ENCODE results near the gene GGCX.
"Not testable (repeated sequence)": the region's sequence is repeated elsewhere in the genome, so short reads cannot be mapped to it uniquely, and the experiment has no call there.

GGCX gene

GRCh38 chr2:85604133-85604444, 42.8 kb upstream of the GGCX start:
- Histone ChIP-seq H3K36me3 (ENCODE audit: control insufficient read depth in 4 of 4, insufficient read depth in 4 of 4, low read length in 3 of 4) (peaks cover 14 to 47% (median 39%) of the 10 kb centered on the region in 4 experiments), H3K4me3 (ENCODE audit: control insufficient read depth in 1 of 7, extremely low read depth in 1 of 7, insufficient read depth in 4 of 7, low read depth in 2 of 7, low read length in 6 of 7) (peak overlapping the region in 2 of 7 experiments; percentile 26 to 36), H3K4me1 (ENCODE audit: control extremely low read depth in 1 of 4, control insufficient read depth in 4 of 4, insufficient read depth in 4 of 4, low read length in 3 of 4) (peaks cover 5 to 29% (median 26%) of the 10 kb centered on the region in 4 experiments)
- DNase-seq; POLR2A ChIA-PET; H3K27ac ChIP-seq (ENCODE audit: insufficient read depth in 1 of 2, low read depth in 1 of 2, low read length in 2 of 2, poor library complexity in 1 of 2, severe bottlenecking in 2 of 2); H3K27me3 ChIP-seq (replicated peaks in 2 of 5; ENCODE audit: control insufficient read depth in 4 of 5, insufficient read depth in 5 of 5, low read length in 4 of 5); H3K9me3 ChIP-seq (ENCODE audit: control extremely low read depth in 1 of 5, control insufficient read depth in 4 of 5, insufficient read depth in 2 of 5, low read depth in 1 of 5, low read length in 4 of 5): not testable (repeated sequence)
- CTCF ChIA-PET, result interaction anchor here (0.6 to 2.6 kb wide), 7 partner anchors 16 to 55 kb away, joined by 3 to 10 read pairs (median 4); partner anchors contain the start of genes GGCX and VAMP8
- WGBS (ENCODE audit: insufficient coverage), result 97% methylated on average over 3 of the region's 3 CpGs

- POLR2A ChIA-PET, result interaction anchor here (0.7 to 2.5 kb wide), 4 partner anchors 9 to 64 kb away, joined by 3 to 7 read pairs (median 3); partner anchors contain the start of genes C2orf68, MAT2A and VAMP8
- Histone ChIP-seq H3K4me1 (ENCODE audit: control extremely low read depth in 1 of 4, control insufficient read depth in 4 of 4, insufficient read depth in 4 of 4, low read length in 3 of 4) (peaks cover 5 to 30% (median 26%) of the 10 kb centered on the region in 4 experiments), H3K9me3 (ENCODE audit: control extremely low read depth in 1 of 5, control insufficient read depth in 4 of 5, insufficient read depth in 2 of 5, low read depth in 1 of 5, low read length in 4 of 5) (no peaks in the 10 kb centered on the region), H3K36me3 (ENCODE audit: control insufficient read depth in 4 of 4, insufficient read depth in 4 of 4, low read length in 3 of 4) (peaks cover 7 to 46% (median 31%) of the 10 kb centered on the region in 4 experiments), H3K27me3 (replicated peaks in 2 of 5; ENCODE audit: control insufficient read depth in 4 of 5, insufficient read depth in 5 of 5, low read length in 4 of 5) (no peaks in the 10 kb centered on the region), H3K27ac (ENCODE audit: insufficient read depth in 1 of 2, low read depth in 1 of 2, low read length in 2 of 2, poor library complexity in 1 of 2, severe bottlenecking in 2 of 2) (peak within 1 kb of the TSS in 1 of 2 experiments; percentile 40), H3K4me3 (ENCODE audit: control insufficient read depth in 1 of 7, extremely low read depth in 1 of 7, insufficient read depth in 4 of 7, low read depth in 2 of 7, low read length in 6 of 7) (peak within 1 kb of the TSS; percentile 56 to 96 (median 87))
- 0% methylated on average over 58 of the region's 73 CpGs for WGBS (ENCODE audit: insufficient coverage)
- peak; percentile 85 to 93 (median 91) for DNase-seq
- CTCF ChIA-PET, result interaction anchor here (0.9 to 2.6 kb wide), 7 partner anchors 8 to 183 kb away, joined by 3 to 10 read pairs (median 4); partner anchors contain the start of genes C2orf68, GGCX and VAMP8
Observed at GRCh38 chr2:85602476-85603234, 41.4 kb upstream of the GGCX start, which contains the start of gene TMEM150A. TSS of gene TMEM150A (minus strand) at chr2:85602698. CDS start at chr2:85601948, 750 bp downstream.

GRCh38 chr2:85601771-85602475, 40.6 kb upstream of the GGCX start:
- 4% methylated on average over 33 of the region's 36 CpGs for WGBS (ENCODE audit: insufficient coverage)
- ChIA-PET CTCF (interaction anchor here (1.0 to 2.6 kb wide), 9 partner anchors 9 to 188 kb away, joined by 3 to 15 read pairs (median 4); partner anchors contain the start of genes C2orf68, GGCX and VAMP8), POLR2A (interaction anchor here (1.4 to 2.5 kb wide), 3 partner anchors 10 to 63 kb away, joined by 3 to 7 read pairs (median 3); partner anchors contain the start of genes C2orf68, MAT2A and VAMP8)
- Histone ChIP-seq H3K27me3 (replicated peaks in 2 of 5; ENCODE audit: control insufficient read depth in 4 of 5, insufficient read depth in 5 of 5, low read length in 4 of 5) (no peaks in the 10 kb centered on the region), H3K27ac (ENCODE audit: insufficient read depth in 1 of 2, low read depth in 1 of 2, low read length in 2 of 2, poor library complexity in 1 of 2, severe bottlenecking in 2 of 2) (peak overlapping the region in 1 of 2 experiments; percentile 40), H3K4me3 (ENCODE audit: control insufficient read depth in 1 of 7, extremely low read depth in 1 of 7, insufficient read depth in 4 of 7, low read depth in 2 of 7, low read length in 6 of 7) (peak overlapping the region; percentile 56 to 96 (median 87)), H3K9me3 (ENCODE audit: control extremely low read depth in 1 of 5, control insufficient read depth in 4 of 5, insufficient read depth in 2 of 5, low read depth in 1 of 5, low read length in 4 of 5) (no peaks in the 10 kb centered on the region), H3K4me1 (ENCODE audit: control extremely low read depth in 1 of 4, control insufficient read depth in 4 of 4, insufficient read depth in 4 of 4, low read length in 3 of 4) (peaks cover 4 to 31% (median 24%) of the 10 kb centered on the region in 4 experiments), H3K36me3 (ENCODE audit: control insufficient read depth in 4 of 4, insufficient read depth in 4 of 4, low read length in 3 of 4) (peaks cover 7 to 46% (median 31%) of the 10 kb centered on the region in 4 experiments)
- peak in 1 of 3 donors; percentile 37 for DNase-seq

- Histone ChIP-seq H3K4me3 (ENCODE audit: control insufficient read depth in 1 of 7, extremely low read depth in 1 of 7, insufficient read depth in 4 of 7, low read depth in 2 of 7, low read length in 6 of 7) (peak overlapping the region in 5 of 7 experiments; percentile 8 to 94 (median 85)), H3K9me3 (ENCODE audit: control extremely low read depth in 1 of 5, control insufficient read depth in 4 of 5, insufficient read depth in 2 of 5, low read depth in 1 of 5, low read length in 4 of 5) (no peaks in the 10 kb centered on the region), H3K36me3 (ENCODE audit: control insufficient read depth in 4 of 4, insufficient read depth in 4 of 4, low read length in 3 of 4) (peaks cover 8 to 45% (median 32%) of the 10 kb centered on the region in 4 experiments), H3K27ac (ENCODE audit: insufficient read depth in 1 of 2, low read depth in 1 of 2, low read length in 2 of 2, poor library complexity in 1 of 2, severe bottlenecking in 2 of 2) (no peak overlapping the region), H3K4me1 (ENCODE audit: control extremely low read depth in 1 of 4, control insufficient read depth in 4 of 4, insufficient read depth in 4 of 4, low read length in 3 of 4) (peaks cover 7 to 38% (median 32%) of the 10 kb centered on the region in 4 experiments), H3K27me3 (replicated peaks in 2 of 5; ENCODE audit: control insufficient read depth in 4 of 5, insufficient read depth in 5 of 5, low read length in 4 of 5) (no peaks in the 10 kb centered on the region)
- DNase-seq, result no peak
- 88% methylated on average over 2 of the region's 6 CpGs for WGBS (ENCODE audit: insufficient coverage)
- CTCF ChIA-PET, result interaction anchor here (0.9 to 2.4 kb wide), 10 partner anchors 9 to 187 kb away, joined by 3 to 15 read pairs (median 4); partner anchors contain the start of genes C2orf68 and GGCX
- POLR2A ChIA-PET, result interaction anchor here (1.5 to 2.5 kb wide), 2 partner anchors 10 to 24 kb away, joined by 3 to 7 read pairs; partner anchors contain the start of genes C2orf68 and VAMP8
Observed at GRCh38 chr2:85600951-85601770, 39.9 kb upstream of the GGCX start.

GRCh38 chr2:85600235-85600575, 38.9 kb upstream of the GGCX start:
- Histone ChIP-seq H3K27ac (ENCODE audit: insufficient read depth in 1 of 2, low read depth in 1 of 2, low read length in 2 of 2, poor library complexity in 1 of 2, severe bottlenecking in 2 of 2) (no peak overlapping the region), H3K4me3 (ENCODE audit: control insufficient read depth in 1 of 7, extremely low read depth in 1 of 7, insufficient read depth in 4 of 7, low read depth in 2 of 7, low read length in 6 of 7) (no peak overlapping the region), H3K27me3 (replicated peaks in 2 of 5; ENCODE audit: control insufficient read depth in 4 of 5, insufficient read depth in 5 of 5, low read length in 4 of 5) (no peaks in the 10 kb centered on the region), H3K9me3 (ENCODE audit: control extremely low read depth in 1 of 5, control insufficient read depth in 4 of 5, insufficient read depth in 2 of 5, low read depth in 1 of 5, low read length in 4 of 5) (no peaks in the 10 kb centered on the region), H3K36me3 (ENCODE audit: control insufficient read depth in 4 of 4, insufficient read depth in 4 of 4, low read length in 3 of 4) (peaks cover 8 to 37% (median 26%) of the 10 kb centered on the region in 4 experiments), H3K4me1 (ENCODE audit: control extremely low read depth in 1 of 4, control insufficient read depth in 4 of 4, insufficient read depth in 4 of 4, low read length in 3 of 4) (peaks cover 7 to 40% (median 34%) of the 10 kb centered on the region in 4 experiments)
- DNase-seq, result no peak
- CTCF ChIA-PET, result interaction anchor here (0.6 to 2.4 kb wide), 6 partner anchors 10 to 108 kb away, joined by 3 to 15 read pairs (median 4); no protein-coding TSS in a partner anchor
- 100% methylated on average over 1 of the region's 3 CpGs for WGBS (ENCODE audit: insufficient coverage)
- POLR2A ChIA-PET, result no interaction called here

GRCh38 chr2:85599468-85600234, 38.4 kb upstream of the GGCX start:
- H3K4me1 ChIP-seq (ENCODE audit: control extremely low read depth in 1 of 4, control insufficient read depth in 4 of 4, insufficient read depth in 4 of 4, low read length in 3 of 4), result peaks cover 8 to 44% (median 37%) of the 10 kb centered on the region in 4 experiments
- no peaks in the 10 kb centered on the region for H3K27me3 ChIP-seq (replicated peaks in 2 of 5; ENCODE audit: control insufficient read depth in 4 of 5, insufficient read depth in 5 of 5, low read length in 4 of 5)
- ChIA-PET POLR2A (no interaction called here), CTCF (interaction anchor here (0.9 to 2.4 kb wide), 4 partner anchors 9 to 43 kb away, joined by 3 to 15 read pairs (median 4); no protein-coding TSS in a partner anchor)
- no peak for DNase-seq
- 81% methylated on average over 15 of the region's 17 CpGs for WGBS (ENCODE audit: insufficient coverage)
- H3K9me3 ChIP-seq (ENCODE audit: control extremely low read depth in 1 of 5, control insufficient read depth in 4 of 5, insufficient read depth in 2 of 5, low read depth in 1 of 5, low read length in 4 of 5), result no peaks in the 10 kb centered on the region
- no peak overlapping the region for H3K4me3 ChIP-seq (ENCODE audit: control insufficient read depth in 1 of 7, extremely low read depth in 1 of 7, insufficient read depth in 4 of 7, low read depth in 2 of 7, low read length in 6 of 7)
- H3K36me3 ChIP-seq (ENCODE audit: control insufficient read depth in 4 of 4, insufficient read depth in 4 of 4, low read length in 3 of 4), result peaks cover 8 to 33% (median 26%) of the 10 kb centered on the region in 4 experiments
- no peak overlapping the region for H3K27ac ChIP-seq (ENCODE audit: insufficient read depth in 1 of 2, low read depth in 1 of 2, low read length in 2 of 2, poor library complexity in 1 of 2, severe bottlenecking in 2 of 2)

Measured in common myeloid progenitor, CD34-positive (primary cell).